NCI-H1092 treated with DMSO at 0.1 percent for 48 hours (cell line): ENCODE data around the gene KSR1.
"Not testable (repeated sequence)": the region's sequence is repeated elsewhere in the genome, so short reads cannot be mapped to it uniquely, and the experiment has no call there.

Experiments used
- DNase-seq: peaks from one replicate; lab custom pipeline; 2025; lab: John Stamatoyannopoulos, UW

Gene KSR1

DNA sequence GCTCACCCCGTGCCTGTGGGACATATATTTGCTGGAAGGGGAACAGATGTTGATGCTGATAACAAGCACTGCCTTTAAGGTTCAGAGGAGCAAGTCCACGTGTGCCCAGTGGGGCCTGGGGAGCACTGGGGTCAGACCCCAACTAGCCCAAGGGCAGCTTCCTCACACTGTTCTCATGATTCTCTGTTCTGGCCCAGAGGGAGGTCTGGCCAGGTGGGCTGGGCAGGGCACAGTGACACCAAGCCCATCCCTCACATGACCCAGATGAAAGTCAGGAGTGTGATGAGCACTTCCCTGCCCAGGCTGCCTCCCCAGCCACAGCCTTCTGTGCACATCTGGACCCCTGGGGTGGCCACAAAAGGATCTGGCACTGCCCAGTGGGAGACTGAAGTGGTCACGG, 29.8 kb upstream of the KSR1 start:
- DNase-seq = not testable (repeated sequence)

DNA sequence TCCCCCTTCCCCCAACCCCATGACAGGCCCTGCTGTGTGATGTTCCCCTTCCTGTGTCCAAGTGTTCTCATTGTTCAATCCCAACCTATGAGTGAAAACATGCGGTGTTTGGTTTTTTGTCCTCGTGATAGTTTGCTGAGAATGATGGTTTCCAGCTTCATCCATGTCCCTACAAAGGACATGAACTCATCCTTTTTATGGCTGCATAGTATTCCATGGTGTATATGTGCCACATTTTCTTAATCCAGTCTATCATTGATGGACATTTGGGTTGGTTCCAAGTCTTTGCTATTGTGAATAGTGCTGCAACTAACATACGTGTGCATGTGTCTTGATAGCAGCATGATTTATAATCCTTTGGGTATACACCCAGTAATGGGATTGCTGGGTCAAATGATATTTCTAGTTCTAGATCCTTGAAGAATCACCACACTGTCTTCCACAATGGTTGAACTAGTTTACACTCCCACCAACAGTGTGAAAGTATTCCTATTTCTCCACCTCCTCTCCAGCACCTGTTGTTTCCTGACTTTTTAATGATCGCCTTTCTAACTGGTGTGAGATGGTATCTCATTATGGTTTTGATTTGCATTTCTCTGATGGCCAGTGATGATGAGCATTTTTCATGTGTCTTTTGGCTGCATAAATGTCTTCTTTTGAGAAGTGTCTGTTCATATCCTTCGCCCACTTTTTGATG, 28.9 kb upstream of the KSR1 start:
- not testable (repeated sequence) for DNase-seq

GRCh38 chr17:27428781-27429505, 27.3 kb upstream of the KSR1 start:
- DNase-seq = no peak

DNA sequence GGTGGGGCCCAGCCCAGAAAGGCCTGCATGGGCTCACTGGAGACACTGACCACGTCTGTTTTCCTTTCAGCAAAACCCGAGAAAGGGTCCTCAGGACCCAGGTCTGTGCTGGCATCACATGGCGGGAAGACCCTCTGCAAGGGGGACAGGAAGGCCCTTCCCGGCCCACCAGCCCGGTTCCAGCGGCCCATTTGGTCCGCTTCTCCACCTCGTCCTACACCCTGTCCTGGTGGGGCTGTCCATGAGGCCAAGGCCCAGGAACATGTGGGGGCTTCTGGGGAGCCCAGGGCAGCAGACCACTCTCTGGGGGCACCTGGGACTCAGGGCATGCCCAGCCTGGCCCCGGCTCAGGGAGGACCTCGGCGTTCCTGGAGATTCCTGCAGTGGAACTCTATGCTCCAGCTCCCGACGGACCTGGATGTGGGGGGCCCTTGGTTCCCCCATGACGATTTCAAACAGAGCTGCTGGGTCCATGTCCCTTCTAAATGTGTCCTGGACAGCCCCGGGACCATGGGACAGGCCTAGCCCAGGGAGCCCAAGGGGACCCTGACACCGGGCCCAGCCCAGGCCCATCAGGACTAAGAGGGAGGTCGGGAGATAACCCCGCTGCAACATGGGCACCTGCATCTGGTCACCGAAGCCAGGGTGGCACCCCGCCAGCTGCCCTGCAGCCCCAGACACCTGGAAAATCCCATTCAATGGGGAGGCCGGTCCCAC, 26.4 kb upstream of the KSR1 start:
- no peak for DNase-seq

DNA sequence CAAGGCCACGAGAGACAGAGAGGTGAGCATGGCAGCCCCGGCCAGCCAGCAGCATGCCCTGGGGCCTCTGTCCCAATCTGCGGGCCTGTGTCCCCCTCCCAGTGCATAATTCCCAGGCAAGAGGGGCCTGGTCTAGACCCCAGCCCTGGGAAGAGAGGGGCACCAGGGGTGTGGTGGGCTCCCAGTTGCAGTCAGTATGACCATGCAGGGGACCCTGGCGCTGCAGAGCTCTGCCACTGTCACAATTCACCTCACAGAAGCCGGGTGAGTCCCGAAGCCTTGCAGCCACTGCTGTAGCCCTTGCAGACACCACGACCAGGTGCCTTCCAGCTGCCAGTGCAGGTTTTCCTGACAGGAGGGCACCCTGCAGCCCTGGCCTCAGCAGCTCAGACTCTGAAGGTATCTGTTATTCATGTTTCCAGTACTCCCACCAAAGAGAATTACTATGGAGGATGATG, 25.8 kb upstream of the KSR1 start:
- no peak for DNase-seq

DNA sequence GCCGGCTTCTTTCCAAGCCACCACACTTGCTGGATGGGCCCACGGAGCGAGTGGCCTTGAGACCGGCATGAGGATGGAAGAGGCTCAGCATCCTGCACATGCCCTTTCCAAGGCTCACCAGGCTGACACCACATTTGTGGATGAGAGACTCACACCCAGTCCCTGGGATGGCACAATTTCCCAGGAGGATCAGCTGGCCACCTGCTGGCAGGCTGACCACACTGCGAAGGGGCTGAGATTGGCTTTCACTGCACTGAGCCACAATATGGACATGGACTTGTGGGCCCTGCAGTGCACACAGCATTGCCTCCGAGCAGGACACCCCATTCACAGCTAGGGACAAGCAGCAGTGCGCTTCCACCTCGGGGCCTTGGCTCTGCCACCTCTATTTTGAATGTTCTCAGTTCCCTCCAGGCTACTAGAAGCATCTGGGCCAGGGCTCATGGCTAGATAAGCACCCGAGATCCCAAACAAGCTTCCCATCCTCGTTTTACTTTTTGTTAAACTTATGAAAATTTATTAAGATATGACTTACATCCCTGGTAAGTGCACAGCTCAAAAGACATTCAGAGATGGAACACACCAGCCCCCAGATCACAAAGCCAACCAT, 25.3 kb upstream of the KSR1 start:
- DNase-seq = no peak

- no peak for DNase-seq
Observed at GRCh38 chr17:27433521-27433920, 22.7 kb upstream of the KSR1 start.

GRCh38 chr17:27435431-27436070, 20.7 kb upstream of the KSR1 start:
- DNase-seq = not testable (repeated sequence)

DNA sequence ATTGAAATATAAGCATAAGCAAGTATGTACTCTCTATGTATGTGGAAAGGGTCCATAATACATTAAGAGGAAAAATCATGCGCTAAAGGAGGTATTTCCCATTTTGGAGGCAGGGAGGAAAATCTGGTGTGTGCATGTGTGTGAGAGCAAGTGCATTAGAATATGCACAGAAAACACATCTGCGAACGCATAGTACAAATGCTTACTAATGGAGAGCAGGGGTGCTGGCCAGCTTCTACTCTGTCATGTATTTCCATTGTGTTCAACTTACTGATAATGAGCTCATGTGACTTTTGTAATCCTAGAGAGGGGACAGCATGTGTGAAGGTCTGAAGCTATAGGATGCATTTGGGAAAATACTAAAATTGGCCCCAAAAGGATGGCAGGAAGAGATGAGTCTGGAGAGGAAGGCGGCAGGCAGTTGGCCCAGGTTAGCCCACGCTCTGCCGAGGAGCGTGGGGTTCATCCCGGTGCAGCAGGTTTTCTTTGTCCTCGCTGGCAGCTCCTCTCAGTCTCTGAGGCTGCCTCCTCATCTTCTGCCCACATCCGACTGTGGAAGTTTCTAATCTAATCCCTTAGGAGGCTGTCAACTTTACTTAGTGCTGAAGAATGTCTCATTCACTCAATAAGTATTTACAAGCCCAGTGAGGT, 17.8 kb upstream of the KSR1 start:
- no peak for DNase-seq

DNA sequence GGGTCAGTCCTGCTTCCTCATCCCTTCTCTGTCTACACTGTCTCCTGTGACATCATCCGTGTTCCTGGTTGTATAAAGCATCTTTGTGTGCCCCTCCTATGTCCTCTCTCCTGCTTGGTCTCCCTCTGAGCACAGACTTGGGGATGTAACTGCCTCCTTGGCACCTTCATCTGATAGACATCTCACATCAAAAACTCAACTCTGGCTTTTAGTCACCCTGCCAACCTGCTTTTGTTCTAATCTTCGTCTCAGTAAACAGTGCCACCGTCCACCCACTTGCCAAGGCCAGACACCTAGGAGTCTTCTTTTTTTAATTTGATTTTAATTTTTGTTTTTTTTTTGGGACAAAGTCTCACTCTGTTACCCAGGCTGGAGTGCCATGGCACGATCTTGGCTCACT, 16.9 kb upstream of the KSR1 start:
- DNase-seq = no peak

- DNase-seq = no peak
Observed at GRCh38 chr17:27442702-27443101, 13.5 kb upstream of the KSR1 start.

DNA sequence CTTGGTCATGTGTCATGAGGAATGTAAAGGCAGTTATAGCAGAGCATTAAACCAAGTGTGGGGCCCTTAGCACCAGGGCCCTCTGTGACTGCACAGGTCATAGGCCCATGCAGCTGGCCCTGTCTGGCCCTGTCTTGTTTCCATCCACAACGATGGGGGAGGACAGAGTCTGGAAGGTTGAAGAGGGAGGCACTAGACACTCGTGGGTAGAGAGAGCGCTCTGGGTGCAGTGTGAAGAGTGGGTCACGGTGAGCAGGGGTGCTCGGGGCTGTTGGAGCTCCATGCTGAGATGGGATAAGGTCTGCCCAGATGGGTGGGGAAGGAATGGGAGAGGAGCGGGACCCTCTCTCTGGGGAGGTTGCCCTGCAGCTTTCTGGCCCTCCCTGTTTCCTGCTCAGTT, 12.8 kb upstream of the KSR1 start:
- no peak for DNase-seq

- DNase-seq = no peak
Observed at GRCh38 chr17:27445971-27446370, 10.3 kb upstream of the KSR1 start.

GRCh38 chr17:27446569-27447301, 9.5 kb upstream of the KSR1 start:
- no peak for DNase-seq

DNA sequence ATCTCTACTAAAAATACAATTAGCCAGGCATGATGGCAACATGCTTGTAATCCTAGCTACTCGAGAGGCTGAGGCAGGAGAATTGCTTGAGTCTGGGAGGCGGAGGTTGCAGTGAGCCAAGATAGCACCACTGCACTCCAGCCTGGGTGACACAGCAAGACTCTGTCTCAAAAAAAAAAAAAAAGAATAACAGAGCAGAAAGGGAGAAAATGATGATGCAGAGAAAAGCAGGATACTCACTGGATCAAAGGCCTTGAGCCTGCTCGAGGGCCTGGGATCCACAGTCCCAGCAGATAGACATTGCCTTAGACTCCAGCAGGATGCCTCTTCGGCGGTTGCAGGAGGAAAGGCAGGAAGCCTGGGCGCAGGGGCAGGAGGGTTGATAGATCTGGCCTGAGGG, 7.7 kb upstream of the KSR1 start:
- DNase-seq = not testable (repeated sequence)

DNA sequence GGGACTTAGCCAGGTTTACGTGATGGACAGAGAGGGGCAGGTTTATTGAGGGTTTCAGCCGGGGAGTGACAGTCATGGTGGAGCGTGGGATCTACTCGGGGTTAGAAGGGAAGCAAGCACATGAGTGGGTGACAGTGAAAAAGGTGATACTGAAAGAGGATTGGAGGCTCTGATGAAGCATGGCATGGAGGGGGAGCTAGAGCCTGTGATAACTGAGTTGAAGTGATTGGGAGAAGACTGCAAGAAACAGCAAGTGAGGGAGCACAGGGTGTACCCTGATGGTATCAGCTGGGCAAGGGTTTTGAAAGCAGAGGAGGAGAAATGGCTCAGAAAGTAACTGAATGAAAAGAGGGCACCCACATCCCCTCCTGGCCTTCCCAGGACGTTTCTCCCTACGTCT, 6.7 kb upstream of the KSR1 start:
- DNase-seq = no peak

GRCh38 chr17:27449988-27450387, 6.3 kb upstream of the KSR1 start:
- DNase-seq = no peak

DNA sequence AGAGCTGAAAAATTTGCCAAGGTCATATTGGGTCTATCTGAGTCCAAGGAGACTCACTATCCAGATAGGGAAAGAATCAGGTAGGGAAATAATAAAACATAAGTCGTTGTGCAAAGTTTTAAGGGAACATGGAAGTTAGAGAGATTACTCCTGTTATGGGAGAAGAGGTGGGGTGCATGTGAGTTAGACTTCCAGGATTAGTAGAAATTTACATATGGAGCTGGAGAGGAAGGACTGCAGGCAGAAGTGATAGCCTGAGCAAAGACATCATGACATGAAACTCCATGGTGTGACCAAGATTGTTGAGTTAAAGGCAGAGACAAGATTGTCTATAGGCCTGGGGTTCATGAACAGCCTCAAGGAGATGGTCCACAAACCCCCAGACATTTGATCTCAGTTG, 5.8 kb upstream of the KSR1 start:
- DNase-seq = no peak

- no peak for DNase-seq
Observed at GRCh38 chr17:27451906-27452305, 4.3 kb upstream of the KSR1 start.

- DNase-seq = no peak
Observed at GRCh38 chr17:27452828-27453227, 3.4 kb upstream of the KSR1 start.

DNA sequence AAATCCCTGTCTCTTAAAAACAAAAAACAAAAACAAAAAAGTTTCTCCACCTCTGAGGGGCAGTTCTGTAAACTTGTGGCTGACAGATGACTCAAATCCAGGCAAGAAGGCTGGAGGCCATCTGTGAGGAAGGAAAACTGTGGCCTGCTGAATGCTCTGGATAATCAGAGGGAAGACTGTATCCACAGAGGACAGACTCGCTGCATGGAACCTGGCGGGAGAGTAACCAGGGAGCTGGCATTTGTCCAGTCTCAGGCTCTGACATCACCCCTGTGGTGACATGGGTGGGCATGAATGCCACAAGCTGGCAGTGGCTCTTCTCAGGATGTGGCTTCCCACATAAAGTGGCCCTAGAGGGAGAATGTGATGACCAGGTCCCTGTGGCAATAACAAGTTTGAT, 2.8 kb upstream of the KSR1 start:
- DNase-seq = no peak
